HFF-Myc (cell line): ENCODE results near the gene THY1.

Source experiments
- DNase-seq: peaks from one replicate; pipeline ENCODE4 v3.0.0-alpha.2; 2011; ENCODE audit warnings: low read depth; ENCODE audit errors: extremely low read depth
- H3K4me3 ChIP-seq: replicated peaks from 2 replicates; pipeline ENCODE4 v1.5.1; 2011; ENCODE audit warnings: low read depth, mild to moderate bottlenecking, control low read depth, low read length
- TF ChIP-seq, protein P1 (sequence below): IDR thresholded peaks from 2 replicates; pipeline ENCODE4 v1.5.1; 2012; ENCODE audit warnings: mild to moderate bottlenecking, low read depth, low read length, control low read depth; ENCODE audit errors: missing control alignments

The THY1 gene

DNA sequence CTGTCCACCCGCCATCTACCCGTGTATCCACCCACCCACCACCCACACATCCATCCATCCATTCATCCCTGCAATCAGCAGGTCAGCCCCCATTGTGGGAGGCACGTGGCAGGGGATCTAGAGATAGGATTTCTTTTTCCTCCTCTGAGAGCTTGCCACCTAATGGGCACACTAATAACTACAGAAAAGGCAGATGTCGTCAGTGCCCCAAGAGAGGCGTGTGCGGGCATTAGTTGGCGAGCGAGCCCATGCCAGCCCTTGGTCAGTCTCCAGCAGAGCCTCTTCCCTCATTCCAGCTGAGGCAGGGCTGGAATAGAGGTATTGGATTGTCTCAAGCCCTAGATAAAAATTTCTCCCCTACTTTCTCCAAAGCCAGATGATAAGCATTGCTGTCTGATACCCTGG lies 51.2 kb downstream of the THY1 start:
- TF ChIP-seq, protein P1, sequence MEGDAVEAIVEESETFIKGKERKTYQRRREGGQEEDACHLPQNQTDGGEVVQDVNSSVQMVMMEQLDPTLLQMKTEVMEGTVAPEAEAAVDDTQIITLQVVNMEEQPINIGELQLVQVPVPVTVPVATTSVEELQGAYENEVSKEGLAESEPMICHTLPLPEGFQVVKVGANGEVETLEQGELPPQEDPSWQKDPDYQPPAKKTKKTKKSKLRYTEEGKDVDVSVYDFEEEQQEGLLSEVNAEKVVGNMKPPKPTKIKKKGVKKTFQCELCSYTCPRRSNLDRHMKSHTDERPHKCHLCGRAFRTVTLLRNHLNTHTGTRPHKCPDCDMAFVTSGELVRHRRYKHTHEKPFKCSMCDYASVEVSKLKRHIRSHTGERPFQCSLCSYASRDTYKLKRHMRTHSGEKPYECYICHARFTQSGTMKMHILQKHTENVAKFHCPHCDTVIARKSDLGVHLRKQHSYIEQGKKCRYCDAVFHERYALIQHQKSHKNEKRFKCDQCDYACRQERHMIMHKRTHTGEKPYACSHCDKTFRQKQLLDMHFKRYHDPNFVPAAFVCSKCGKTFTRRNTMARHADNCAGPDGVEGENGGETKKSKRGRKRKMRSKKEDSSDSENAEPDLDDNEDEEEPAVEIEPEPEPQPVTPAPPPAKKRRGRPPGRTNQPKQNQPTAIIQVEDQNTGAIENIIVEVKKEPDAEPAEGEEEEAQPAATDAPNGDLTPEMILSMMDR = no peak
- no peak overlapping the region for H3K4me3 ChIP-seq
- DNase-seq = no peak

DNA sequence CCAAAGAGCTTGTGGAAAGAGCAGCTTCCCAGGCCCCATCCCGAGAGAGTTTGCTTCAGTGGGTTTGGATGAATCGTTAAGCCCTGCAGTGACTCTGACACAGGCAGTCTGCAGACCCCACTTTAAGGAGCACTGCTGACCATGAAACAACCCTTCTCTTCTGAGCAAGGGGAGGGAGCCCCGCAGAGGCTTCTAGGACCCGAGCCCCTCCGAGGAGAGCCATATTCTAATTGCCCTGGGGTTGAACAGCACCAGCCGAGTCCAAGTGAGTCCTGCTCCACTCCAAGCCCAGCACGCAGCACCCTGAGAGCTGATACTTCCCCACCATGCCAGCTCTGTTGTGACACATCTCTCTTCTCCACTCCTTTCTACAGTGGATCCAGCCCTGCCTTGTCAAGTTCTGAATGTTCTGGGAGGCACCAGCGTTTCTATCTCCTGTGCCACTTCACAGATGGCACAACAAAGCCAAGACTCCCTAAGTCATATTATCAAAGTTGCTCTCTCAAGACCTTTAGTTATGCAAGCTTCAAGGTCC lies 51.8 kb downstream of the THY1 start:
- no peak for DNase-seq
- no peak overlapping the region for H3K4me3 ChIP-seq
- TF ChIP-seq, protein P1 = no peak

DNA sequence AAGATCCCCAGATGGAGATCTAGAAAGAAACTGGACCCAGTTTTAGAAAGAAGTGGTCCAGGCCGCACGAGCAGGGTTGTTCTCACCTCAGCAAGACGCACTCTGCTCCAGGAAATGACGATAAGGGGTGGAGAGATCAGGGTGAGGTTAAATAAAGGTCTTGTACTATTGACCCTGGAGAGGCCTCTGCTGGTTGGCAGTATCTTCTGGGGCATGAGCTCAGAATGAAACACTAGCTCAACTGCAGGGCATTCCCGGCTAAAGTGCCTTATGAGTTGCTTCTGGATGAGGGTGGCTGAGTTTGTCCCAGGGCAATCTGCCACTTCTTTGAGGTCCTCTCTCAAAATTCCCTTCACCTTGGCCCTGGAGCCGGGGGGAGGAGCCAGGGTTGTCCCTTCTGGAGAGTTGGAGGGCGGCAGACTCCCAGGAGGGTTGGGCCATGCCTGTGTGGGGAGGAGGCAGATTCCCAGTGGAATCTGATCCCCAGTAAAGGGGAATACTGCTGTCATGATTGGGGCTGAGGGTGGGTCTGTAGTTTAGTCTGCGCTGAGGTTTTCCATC lies 52.4 kb downstream of the THY1 start:
- H3K4me3 ChIP-seq = no peak overlapping the region
- TF ChIP-seq, protein P1 = no peak
- DNase-seq = no peak

DNA sequence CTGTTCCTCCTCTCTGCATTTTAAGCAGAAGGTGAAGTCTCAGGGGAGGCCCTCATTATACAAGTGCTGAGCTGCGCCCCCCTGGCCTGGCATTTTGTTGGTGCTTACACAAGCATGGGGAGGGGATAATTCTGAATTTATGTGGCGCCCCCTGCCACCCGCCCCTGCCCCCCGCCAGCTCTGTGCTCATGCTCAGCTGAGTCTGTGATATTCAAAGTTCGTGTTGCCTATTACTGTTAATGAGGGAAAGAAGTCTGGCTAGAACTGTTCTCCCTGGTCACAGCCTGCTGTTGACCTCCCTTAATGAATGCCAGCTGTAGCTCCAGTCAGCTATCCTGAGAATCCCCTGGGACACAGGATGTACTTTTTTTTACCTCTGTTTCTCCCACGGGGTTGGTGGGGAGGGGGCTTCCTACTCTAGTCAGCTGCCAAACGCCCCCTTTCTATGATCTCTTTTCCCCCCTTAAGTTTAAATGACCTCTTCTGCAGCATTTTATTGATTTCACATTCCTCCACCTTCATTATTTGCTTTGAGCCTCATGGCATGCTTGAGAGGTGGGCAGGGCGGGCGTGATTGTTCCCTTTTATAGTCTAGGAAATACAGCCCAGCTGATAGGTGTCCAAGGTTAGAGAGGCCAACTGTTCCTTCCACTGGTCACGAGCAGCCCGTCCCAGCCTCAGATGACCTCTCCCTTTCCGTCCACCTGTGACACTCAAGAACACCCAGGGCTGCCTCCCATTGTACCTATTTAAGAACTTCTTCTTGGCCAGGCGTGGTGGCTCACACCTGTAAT lies 53.6 kb downstream of the THY1 start:
- no peak for DNase-seq
- TF ChIP-seq, protein P1 = no peak
- H3K4me3 ChIP-seq = no peak overlapping the region

DNA sequence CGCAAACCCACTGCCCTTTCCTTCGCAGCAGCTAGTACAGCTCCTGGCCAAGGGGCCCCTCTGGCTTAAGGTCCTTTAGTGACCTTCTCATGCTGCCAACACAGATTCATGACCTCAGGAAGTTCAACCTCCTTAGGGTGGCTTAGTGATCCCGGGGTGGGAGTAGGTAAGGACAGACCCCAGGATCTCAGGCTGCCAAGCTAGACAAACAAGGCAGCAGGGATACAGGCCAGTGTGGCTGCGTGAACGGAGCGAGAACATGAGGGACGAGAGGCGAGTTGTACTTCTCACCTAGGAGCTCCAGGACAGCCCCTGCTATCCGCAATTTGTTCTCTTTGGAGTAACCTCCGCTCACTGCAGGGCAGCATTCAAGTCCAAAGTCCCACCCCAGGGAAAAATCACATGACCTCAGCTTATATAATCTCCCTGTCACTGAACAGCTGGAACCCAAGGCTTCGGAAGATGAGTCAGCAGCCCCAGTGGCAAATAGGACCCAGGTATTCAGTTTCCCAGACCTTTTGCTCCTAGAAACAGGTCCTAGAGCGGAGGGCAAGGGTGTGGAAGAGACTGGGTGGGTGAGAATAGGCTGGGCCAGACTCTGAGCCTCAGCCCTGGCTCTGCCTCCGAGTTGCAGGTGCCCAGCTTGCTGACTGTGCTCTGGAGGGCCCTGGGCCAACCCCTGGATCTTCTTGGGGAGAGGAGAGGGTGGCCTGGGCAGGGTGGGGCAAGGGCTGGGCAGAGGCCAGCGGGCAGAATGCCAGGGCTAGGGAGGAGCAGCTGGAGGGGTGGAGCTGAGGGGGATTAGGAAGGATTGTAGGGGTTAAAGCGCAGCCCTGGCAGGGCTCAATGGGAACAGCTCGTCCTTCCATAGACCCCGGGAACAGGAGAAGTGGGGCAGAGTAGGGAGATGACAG lies 54.6 kb downstream of the THY1 start:
- no peak overlapping the region for H3K4me3 ChIP-seq
- TF ChIP-seq, protein P1 = no peak
- DNase-seq = no peak

DNA sequence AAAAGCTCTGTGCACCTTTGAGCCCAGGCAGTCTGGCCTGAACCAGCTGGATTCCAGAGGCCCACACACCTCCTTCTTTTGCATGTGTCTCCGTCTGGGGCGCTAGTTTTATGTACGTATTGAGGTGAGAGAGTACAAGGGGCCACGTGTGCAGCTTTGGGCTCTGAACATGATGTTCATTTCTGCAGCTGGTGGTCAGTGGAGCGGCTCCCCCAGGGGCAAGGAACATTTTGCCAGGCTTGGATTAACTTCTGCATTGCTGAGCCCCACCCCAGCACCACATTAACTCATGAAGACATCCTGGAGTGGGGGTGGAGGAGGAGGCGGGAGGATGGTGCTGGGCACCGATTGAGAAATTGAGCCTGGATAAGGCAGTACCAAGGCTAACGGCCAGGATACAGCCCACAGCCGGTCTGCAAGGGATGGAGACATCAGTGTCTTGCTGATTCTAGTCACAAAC lies 55.3 kb downstream of the THY1 start:
- TF ChIP-seq, protein P1 = no peak
- H3K4me3 ChIP-seq = no peak overlapping the region
- DNase-seq = no peak
